Activated naive CD4-positive, alpha-beta T cell treated with anti-CD3 and anti-CD28 coated beads, Interleukin-2, amount 50 U/mL, for 24 hours (primary cell): Measurements from ENCODE around the gene WDR47.

Source experiments
- H3K27ac Mint-ChIP-seq: one replicate; pipeline ENCODE4 v1.8.0; 2021; ENCODE audit warnings: mild to moderate bottlenecking, mixed read lengths
- H3K27me3 Mint-ChIP-seq: one replicate; pipeline ENCODE4 v1.8.0; 2021; ENCODE audit warnings: mixed read lengths
- H3K36me3 Mint-ChIP-seq: one replicate; pipeline ENCODE4 v1.8.0; 2021; ENCODE audit warnings: mixed read lengths
- H3K4me1 Mint-ChIP-seq: one replicate; pipeline ENCODE4 v1.8.0; 2021; ENCODE audit warnings: mixed read lengths
- H3K4me3 Mint-ChIP-seq: one replicate; pipeline ENCODE4 v1.8.0; 2021; ENCODE audit warnings: mild to moderate bottlenecking, mixed read lengths
- H3K9me3 Mint-ChIP-seq: one replicate; pipeline ENCODE4 v1.8.0; 2021; ENCODE audit warnings: mixed read lengths

The WDR47 gene

DNA sequence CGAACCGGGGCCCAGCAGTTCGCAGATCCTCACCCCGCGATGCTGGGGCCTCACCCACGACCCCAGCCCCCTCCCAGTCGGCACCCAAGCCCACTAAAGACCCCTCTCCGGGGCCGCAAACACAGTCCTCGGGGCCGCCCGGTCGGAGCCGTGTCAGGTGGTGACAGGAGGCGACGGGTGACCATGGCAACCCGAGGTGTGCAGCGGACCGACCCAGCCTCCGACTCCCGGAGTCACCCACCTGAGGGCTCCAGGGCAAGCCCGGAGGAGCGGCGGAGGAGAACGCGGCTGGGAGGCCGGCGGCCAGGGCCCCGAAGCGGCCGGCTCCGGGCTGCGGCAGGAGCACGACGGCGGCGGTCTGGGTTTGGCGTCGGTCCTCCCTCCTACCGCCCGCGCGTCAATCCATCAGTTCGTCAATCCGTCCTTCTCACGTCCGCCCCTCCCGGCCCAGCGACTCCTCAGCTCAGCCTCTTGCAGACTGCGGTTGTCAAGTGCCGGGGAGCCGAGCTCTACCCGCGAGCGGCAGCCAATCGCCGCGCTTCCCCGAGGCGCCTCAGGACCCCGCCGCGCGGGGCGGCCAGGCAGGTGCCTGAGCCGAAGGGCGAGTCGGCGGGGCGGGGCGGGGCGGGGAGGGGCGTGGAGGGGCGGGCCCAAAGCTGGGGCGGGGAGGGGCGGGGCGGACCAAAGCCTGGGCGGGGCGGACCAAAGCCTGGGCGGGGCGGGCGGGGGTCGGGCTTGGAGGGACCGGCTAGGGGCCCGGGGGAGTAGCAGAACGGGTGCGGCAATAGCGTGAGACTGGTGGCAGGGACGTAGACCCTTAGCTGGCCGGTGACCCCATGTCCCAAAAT lies at the start of gene WDR47:
TSS of gene WDR47 (minus strand) at position 482 of the 848 bp plus-strand sequence. CDS start 18,590 bp downstream, outside the sequence.
- Mint-ChIP-seq H3K9me3 (no peaks in the 10 kb centered on the region), H3K27ac (peak within 1 kb of the TSS; percentile 95), H3K4me1 (peaks cover 13% of the 10 kb centered on the region), H3K4me3 (peak within 1 kb of the TSS; percentile 92), H3K36me3 (no peaks in the 10 kb centered on the region), H3K27me3 (no peaks in the 10 kb centered on the region)

DNA sequence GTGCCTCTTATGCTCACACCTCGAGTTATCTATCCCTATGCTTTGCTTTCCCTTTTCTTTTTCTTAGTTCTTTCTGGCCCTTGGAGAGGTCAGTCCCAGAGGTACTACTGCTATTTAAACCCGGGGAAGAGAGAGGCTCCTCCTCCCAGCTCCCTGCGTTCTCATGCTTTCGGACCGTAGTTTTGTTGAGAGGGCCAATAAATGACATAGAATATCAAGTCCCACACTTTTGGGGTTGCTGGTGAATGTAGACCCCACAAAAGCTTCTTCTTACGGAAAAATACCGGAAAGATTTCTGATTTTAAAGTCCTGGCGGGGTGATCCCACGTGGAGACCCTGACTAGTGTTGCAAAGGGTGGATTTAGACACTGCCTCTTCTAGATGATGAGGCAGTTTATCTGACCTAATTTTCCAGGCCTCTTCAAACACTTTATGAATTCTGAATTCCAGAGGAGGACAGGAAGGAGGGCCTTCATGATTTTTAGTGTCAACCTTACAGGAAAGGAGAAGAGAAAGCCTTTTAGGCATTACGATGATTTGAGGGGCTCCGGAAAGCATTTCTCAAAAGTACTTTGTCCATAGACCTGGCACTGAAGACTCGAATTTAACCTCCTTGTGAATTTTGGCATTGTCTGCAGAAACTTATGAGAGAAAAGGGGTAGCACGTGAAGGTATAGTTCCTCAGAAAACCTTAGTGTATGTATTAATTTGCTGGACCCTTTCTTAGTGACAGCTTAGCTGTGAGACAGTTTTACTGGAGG lies 49.4 kb upstream of the WDR47 start:
- H3K36me3 Mint-ChIP-seq: peaks cover 12% of the 10 kb centered on the region
- peak overlapping the region; percentile 92 for H3K4me3 Mint-ChIP-seq
- H3K4me1 Mint-ChIP-seq: peaks cover 35% of the 10 kb centered on the region
- no peaks in the 10 kb centered on the region for H3K9me3 Mint-ChIP-seq
- H3K27me3 Mint-ChIP-seq: no peaks in the 10 kb centered on the region
- H3K27ac Mint-ChIP-seq: peak overlapping the region; percentile 93

DNA sequence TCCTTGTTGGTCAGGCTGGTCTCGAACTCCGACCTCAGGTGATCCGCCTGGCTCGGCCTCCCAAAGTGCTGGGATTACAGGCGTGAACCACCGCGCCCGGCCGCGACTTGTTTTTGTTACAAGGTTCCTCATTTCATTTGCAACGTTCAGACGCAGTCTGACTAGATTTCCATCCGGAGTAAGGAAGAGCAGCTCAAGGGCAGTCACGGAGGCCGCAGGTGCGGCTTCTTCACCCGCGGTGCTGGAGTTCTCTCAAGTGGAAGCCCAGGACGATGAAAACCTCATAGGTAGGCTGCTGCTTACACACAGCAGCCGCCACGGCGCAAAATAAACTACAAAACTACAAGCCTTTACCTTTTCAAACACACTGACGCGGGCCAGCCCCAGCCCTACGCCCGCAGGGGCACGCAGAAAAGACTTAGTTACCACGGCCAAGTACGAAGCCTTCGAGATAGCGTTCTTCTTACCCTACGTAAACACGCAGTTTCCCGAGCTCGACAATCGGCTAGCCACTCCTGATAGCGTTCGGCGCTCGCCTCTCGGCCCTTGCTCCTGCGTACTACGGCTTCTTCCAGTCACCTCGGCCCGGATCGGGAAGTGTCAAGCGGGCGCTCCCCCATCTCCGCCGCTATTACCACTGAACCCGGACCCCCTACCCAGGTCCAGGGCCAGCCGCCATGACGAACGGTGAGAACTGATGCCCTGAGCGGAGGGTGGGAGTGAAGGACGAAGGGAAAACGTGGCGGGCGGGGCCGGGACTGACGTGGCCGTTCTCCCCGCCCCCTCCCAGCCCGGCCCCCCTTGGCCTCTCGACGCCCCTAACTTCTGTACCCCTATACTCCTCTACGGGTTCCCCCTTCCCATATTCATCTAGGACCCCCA lies 48.5 kb upstream of the WDR47 start, which contains the start of gene TMEM167B:
TSS of gene TMEM167B (plus strand) at position 569 of the 882 bp plus-strand sequence. CDS start at position 678, 109 bp downstream.
- Mint-ChIP-seq H3K27ac (peak within 1 kb of the TSS; percentile 93), H3K36me3 (peaks cover 12% of the 10 kb centered on the region), H3K27me3 (no peaks in the 10 kb centered on the region), H3K4me3 (peak within 1 kb of the TSS; percentile 92), H3K9me3 (no peaks in the 10 kb centered on the region), H3K4me1 (peaks cover 32% of the 10 kb centered on the region)

DNA sequence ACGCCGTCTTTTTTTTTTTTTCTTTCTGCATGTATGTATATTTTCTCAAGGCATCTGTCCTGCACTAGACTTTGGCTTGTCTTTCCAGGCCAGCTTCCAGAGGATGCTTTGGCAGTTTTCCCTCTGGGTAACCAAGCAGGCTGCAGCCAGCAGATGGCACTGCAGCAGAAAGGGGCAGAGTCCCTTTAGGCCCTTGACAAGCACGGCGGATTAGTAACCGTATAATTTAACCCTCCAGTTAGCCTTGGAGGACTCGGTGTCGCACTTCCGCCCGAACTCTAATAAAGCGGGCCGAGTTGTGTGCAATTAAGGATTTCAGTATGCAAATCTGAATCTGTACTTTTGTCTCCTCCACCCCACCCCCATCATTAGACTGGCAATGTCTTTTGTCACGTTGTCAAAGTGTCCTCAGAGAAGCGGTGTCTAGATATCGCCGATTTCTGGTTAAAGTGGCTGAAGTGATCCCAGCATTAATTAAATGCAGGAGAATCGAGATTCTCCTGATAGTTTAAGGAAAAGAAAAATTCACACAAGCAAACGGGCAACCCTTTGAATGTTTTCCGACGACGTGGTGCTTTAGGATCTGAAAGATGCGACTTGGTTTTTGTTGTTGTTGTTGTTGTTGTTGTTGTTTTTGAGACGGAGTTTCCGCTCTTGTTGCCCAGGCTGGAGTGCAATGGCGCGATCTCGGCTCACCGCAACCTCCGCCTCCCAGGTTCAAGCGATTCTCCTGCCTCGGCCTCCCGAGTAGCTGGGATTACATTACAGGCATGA lies 47.5 kb upstream of the WDR47 start:
- H3K27ac Mint-ChIP-seq: peak overlapping the region; percentile 93
- H3K4me1 Mint-ChIP-seq: peaks cover 32% of the 10 kb centered on the region
- H3K4me3 Mint-ChIP-seq: peak overlapping the region; percentile 92
- no peaks in the 10 kb centered on the region for H3K27me3 Mint-ChIP-seq
- H3K9me3 Mint-ChIP-seq: no peaks in the 10 kb centered on the region
- peaks cover 9% of the 10 kb centered on the region for H3K36me3 Mint-ChIP-seq

GRCh38 chr1:109084563-109085517 lies 42.9 kb upstream of the WDR47 start:
- Mint-ChIP-seq H3K27ac (no peak overlapping the region), H3K36me3 (peaks cover 3% of the 10 kb centered on the region), H3K4me3 (no peak overlapping the region)

GRCh38 chr1:109083923-109084322 lies 42.0 kb upstream of the WDR47 start:
- Mint-ChIP-seq H3K27ac (no peak overlapping the region), H3K4me3 (no peak overlapping the region), H3K4me1 (no peaks in the 10 kb centered on the region), H3K9me3 (no peaks in the 10 kb centered on the region), H3K27me3 (no peaks in the 10 kb centered on the region), H3K36me3 (peaks cover under 1% of the 10 kb centered on the region)

More at GRCh38 chr1:109084563-109085517, 42.9 kb upstream of the WDR47 start:
- Mint-ChIP-seq H3K9me3 (no peaks in the 10 kb centered on the region), H3K4me1 (peaks cover 6% of the 10 kb centered on the region), H3K27me3 (no peaks in the 10 kb centered on the region)

DNA sequence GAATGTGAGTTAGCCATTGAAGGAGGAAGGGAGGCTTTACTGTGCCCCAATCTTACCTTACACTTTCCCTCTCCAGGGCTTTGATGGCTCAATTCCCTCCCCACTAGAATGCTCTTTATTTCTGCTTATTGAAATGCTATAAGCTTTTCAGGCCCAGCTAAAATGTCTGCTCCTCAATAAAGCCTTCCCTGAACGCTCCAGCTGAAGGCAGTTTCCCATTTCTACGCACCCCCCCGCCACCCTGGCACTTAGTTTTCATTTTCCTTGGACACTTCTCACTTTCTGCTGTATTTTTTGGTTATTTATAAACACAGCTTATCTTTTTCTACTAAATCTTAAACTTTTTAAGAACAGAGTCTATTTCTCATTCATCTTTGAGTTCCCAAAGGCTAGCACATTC lies 41.6 kb upstream of the WDR47 start:
- Mint-ChIP-seq H3K4me1 (no peaks in the 10 kb centered on the region), H3K9me3 (no peaks in the 10 kb centered on the region), H3K27ac (no peak overlapping the region), H3K4me3 (no peak overlapping the region), H3K27me3 (no peaks in the 10 kb centered on the region), H3K36me3 (no peaks in the 10 kb centered on the region)

- no peaks in the 10 kb centered on the region for H3K27me3 Mint-ChIP-seq
- H3K36me3 Mint-ChIP-seq: peaks cover 1% of the 10 kb centered on the region
- no peak overlapping the region for H3K27ac Mint-ChIP-seq
- no peak overlapping the region for H3K4me3 Mint-ChIP-seq
- peaks cover 5% of the 10 kb centered on the region for H3K4me1 Mint-ChIP-seq
- H3K9me3 Mint-ChIP-seq: no peaks in the 10 kb centered on the region
Measured at GRCh38 chr1:109080441-109081082, 38.7 kb upstream of the WDR47 start.

DNA sequence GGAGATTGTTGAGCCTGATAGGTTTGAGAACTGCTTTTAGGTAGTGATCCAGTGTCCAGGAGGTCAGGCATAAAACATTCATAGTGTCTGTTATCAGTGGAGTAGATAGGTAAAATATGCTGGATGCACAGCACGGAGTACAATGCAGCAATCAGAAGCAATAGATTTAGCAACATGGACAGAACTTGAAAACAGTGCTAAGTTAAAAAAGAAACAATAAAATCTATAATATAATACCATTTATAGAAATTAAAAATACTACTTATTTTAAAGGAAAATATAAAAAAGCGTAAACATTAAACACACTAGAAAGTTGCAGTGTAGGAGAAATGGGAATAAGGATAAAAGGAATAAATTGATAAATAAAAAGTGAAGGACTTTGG lies 37.3 kb upstream of the WDR47 start:
- Mint-ChIP-seq H3K4me1 (peaks cover 16% of the 10 kb centered on the region), H3K27ac (no peak overlapping the region), H3K36me3 (peaks cover 1% of the 10 kb centered on the region), H3K27me3 (no peaks in the 10 kb centered on the region), H3K9me3 (no peaks in the 10 kb centered on the region), H3K4me3 (no peak overlapping the region)

GRCh38 chr1:109078317-109078716 lies 36.4 kb upstream of the WDR47 start:
- Mint-ChIP-seq H3K4me3 (no peak overlapping the region), H3K9me3 (no peaks in the 10 kb centered on the region), H3K27me3 (no peaks in the 10 kb centered on the region), H3K36me3 (peaks cover 1% of the 10 kb centered on the region), H3K27ac (no peak overlapping the region), H3K4me1 (peaks cover 20% of the 10 kb centered on the region)

DNA sequence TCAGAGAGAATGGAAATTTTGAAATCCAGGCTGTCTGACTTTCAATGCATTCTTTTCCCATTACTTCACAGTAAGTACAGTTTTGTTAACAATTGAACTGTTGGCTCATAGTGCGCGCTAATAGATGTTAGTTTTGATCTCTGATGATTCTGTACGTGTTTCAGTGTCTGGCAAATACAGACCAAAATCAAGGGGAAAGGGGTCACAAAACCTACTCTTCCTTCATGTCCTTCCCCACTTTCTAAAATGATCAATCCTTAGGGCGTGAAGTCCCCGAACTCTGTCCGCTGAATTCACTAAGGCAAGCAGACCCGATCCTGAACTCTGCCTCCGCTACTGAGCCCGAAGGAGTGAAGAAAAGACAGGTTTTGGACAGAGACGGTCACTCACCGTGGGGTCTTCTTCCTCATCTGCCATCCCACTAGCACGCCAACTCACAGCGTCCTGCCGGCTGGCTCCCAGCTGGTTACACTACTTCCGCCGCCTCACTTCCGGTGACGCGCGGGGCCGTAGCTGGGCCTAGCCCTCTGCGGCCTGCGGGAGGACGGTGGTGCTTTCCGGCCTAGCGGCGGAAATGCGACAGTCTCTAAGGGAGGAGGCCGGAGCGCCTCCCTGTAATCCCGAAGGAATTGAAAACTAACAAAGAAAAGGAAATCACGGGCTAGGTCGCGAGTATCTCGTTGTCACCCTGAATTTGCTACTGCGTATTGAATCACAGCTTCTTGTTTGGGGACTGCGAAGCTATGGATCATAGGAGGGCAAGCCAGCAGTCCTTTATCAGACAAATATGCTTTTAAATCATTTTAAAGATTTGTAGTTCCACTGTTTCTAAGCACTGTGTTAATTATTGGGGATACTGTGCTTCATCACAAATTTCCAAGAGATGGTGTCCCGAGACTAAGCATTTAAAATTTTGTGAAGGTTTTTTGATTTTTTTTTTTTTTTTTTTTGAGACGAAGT lies 33.9 kb upstream of the WDR47 start, which contains the start of gene TAF13:
TSS of gene TAF13 (minus strand) at position 473 of the 960 bp plus-strand sequence. CDS start at position 417, 56 bp downstream.
- Mint-ChIP-seq H3K36me3 (peaks cover 6% of the 10 kb centered on the region), H3K27ac (peak within 1 kb of the TSS; percentile 93), H3K4me3 (peak within 1 kb of the TSS; percentile 94), H3K27me3 (no peaks in the 10 kb centered on the region), H3K4me1 (peaks cover 24% of the 10 kb centered on the region), H3K9me3 (no peaks in the 10 kb centered on the region)

GRCh38 chr1:109069294-109069693 lies 27.4 kb upstream of the WDR47 start:
- Mint-ChIP-seq H3K27me3 (no peaks in the 10 kb centered on the region), H3K4me3 (no peak overlapping the region), H3K36me3 (peaks cover 13% of the 10 kb centered on the region), H3K4me1 (peaks cover 13% of the 10 kb centered on the region), H3K27ac (no peak overlapping the region), H3K9me3 (no peaks in the 10 kb centered on the region)
